ENCODE measurements around the gene TERT.

The TERT gene

GRCh38 chr5:1214163-1214935 is 80.5 kb downstream of the TERT start:
- H3K4me3 ChIP-seq (ENCODE audit: low read length): no peak overlapping the region
- TF ChIP-seq CTCF (IDR thresholded peaks at IDR 0.05; ENCODE audit: insufficient read depth, low read depth, low read length, missing control alignments): no peak
- no peak for DNase-seq (ENCODE audit: low read depth)

- no peak for DNase-seq (ENCODE audit: low read depth)
- TF ChIP-seq CTCF (IDR thresholded peaks at IDR 0.05; ENCODE audit: insufficient read depth, low read depth, low read length, missing control alignments): no peak
These were observed 81.2 kb downstream of the TERT start for GRCh38 chr5:1213508-1214162.

GRCh38 chr5:1212881-1213280 is 82.0 kb downstream of the TERT start:
- TF ChIP-seq CTCF (IDR thresholded peaks at IDR 0.05; ENCODE audit: insufficient read depth, low read depth, low read length, missing control alignments): no peak
- no peak for DNase-seq (ENCODE audit: low read depth)

More at GRCh38 chr5:1213508-1214162, 81.2 kb downstream of the TERT start:
- H3K4me3 ChIP-seq (ENCODE audit: low read length): no peak overlapping the region

GRCh38 chr5:1212271-1212670 is 82.6 kb downstream of the TERT start:
- DNase-seq (ENCODE audit: low read depth): no peak
- no peak for TF ChIP-seq CTCF (IDR thresholded peaks at IDR 0.05; ENCODE audit: insufficient read depth, low read depth, low read length, missing control alignments)
- H3K4me3 ChIP-seq (ENCODE audit: low read length): no peak overlapping the region

More at GRCh38 chr5:1212881-1213280, 82.0 kb downstream of the TERT start:
- H3K4me3 ChIP-seq (ENCODE audit: low read length): no peak overlapping the region

GRCh38 chr5:1211701-1212100 is 83.2 kb downstream of the TERT start:
- TF ChIP-seq CTCF (IDR thresholded peaks at IDR 0.05; ENCODE audit: insufficient read depth, low read depth, low read length, missing control alignments): no peak

GRCh38 chr5:1210832-1211251 is 84.0 kb downstream of the TERT start:
- H3K4me3 ChIP-seq (ENCODE audit: low read length): no peak overlapping the region
- TF ChIP-seq CTCF (IDR thresholded peaks at IDR 0.05; ENCODE audit: insufficient read depth, low read depth, low read length, missing control alignments): no peak
- no peak for DNase-seq (ENCODE audit: low read depth)

More at GRCh38 chr5:1211701-1212100, 83.2 kb downstream of the TERT start:
- no peak for DNase-seq (ENCODE audit: low read depth)
- no peak overlapping the region for H3K4me3 ChIP-seq (ENCODE audit: low read length)
